ENCODE measurements around the gene WNT5B. TPM values are rescaled to one million over a fixed set of nuclear protein-coding genes. Genes with fewer than 3 reads are reported as not detected.

The WNT5B gene
- total RNA-seq: 1.1 TPM

- DNase-seq (ENCODE audit: low read depth in 2 of 3, low spot score in 2 of 3): no peak
These were observed at the start of gene WNT5B for GRCh38 chr12:1628666-1629337. Gene WNT5B, plus strand, starts transcription at chr12:1629231. Its CDS starts 2,124 bp downstream, at chr12:1631355.

- no peak for DNase-seq (ENCODE audit: low read depth in 2 of 3, low spot score in 2 of 3)
These were observed 49.2 kb upstream of the WNT5B start for GRCh38 chr12:1579651-1580435.

DNA sequence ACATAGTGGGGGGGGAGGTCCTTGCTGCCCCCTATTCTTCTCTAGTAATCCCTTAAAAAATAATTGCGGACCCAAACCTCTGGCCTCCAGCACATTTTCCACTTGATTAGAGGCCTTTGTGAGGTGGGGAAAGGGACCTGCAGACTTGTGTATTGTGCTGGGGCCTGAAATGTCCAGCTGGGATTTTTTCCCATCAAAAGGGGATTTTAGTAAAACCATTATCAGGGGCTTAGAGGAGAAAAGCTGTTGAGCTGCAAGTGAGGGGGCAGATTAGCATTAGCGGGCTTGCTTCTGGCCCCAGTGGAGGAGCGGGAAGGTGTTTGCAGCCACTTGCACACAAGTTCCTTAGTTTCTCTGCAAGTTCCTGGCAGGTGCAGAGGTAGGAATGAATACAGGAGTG is 48.5 kb upstream of the WNT5B start:
- no peak for DNase-seq (ENCODE audit: low read depth in 2 of 3, low spot score in 2 of 3)

DNA sequence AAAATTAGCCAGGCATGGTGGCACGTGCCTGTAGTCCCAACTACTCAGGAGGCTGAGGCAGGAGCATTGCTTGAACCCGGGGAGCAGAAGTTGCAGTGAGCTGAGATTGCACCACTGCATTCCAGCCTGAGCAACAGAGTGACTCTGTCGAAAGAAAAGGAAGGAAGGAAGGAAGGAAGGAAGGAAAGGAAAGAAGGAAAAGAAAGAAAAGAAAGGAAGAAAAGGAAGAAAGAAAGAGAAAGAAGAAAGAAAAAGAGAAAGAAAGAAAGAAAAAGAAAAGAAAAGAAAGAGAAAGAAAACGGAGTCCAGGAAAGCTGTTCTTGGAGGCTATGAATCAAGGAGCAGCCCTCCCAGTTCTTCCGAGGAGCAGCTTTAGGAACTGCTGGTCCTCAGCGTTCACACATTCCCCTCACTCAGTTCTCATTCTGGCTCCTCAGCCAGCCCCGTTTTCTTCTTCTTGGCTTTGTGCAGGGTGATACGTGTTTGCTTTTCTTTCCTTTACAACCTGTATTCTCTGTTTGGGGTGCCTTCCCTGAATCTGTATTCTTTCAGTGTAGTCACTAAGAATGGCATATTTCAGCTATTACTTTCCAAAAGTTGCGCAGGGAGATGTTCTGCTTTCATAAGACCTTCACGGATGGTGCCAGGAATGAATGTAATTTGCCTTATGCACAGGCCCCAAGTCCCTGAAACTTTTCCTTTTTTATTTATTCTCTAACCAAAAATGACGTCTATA is 46.9 kb upstream of the WNT5B start:
- no peak for DNase-seq (ENCODE audit: low read depth in 2 of 3, low spot score in 2 of 3)

- DNase-seq (ENCODE audit: low read depth in 2 of 3, low spot score in 2 of 3): no peak
These were observed 46.4 kb upstream of the WNT5B start for GRCh38 chr12:1582709-1583050.

DNA sequence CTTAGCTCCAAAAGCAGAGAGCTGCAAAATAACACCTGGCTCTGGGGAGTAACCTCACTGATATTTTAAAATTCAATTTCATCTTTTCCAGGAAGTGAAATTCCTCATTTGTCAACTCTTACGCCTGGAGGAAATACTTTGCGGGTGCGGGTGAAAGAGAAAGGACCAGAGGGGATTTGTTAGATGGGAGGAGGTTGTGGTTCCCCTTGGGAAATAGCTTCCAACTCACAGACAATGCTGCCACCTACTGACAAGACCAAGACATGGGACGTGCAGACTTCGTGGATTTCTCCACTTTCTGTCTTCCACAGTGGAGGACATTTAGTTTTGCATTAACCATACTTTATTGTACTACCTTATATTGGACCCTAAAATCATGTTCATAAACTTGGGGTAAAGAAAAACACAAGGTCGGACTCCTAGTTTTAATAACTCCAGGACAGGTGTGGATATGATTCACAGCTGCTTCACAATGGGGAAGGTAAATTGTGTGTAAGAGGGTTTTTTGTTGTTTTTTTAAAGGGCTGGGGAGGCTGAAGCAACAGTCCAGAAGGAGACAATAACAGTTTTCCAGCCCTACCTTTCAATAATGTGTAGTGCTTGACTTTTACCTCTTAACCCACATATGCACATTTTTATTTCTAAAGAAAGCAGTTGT is 45.5 kb upstream of the WNT5B start:
- DNase-seq (ENCODE audit: low read depth in 2 of 3, low spot score in 2 of 3): peak in 2 of 3 donors; percentile 76 to 87

DNA sequence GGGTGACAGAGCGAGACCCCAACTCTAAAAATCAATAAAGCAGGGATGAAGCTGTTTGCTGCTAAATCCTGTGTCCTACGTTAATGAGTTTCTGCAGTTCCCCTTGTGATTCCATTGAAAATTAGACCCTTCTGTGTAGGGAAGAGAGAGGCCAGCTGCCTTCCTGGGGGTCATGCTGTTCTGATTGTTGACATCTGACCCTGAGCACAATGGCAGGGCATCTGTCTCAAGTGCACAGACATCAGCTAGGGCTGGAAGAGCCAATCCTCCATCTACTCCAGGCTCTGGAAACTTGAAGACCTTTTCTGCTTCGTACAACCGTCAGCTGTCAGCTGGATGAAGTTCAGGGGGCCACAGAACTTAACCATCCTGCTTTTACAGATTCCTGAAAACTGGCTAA is 44.7 kb upstream of the WNT5B start:
- no peak for DNase-seq (ENCODE audit: low read depth in 2 of 3, low spot score in 2 of 3)

DNA sequence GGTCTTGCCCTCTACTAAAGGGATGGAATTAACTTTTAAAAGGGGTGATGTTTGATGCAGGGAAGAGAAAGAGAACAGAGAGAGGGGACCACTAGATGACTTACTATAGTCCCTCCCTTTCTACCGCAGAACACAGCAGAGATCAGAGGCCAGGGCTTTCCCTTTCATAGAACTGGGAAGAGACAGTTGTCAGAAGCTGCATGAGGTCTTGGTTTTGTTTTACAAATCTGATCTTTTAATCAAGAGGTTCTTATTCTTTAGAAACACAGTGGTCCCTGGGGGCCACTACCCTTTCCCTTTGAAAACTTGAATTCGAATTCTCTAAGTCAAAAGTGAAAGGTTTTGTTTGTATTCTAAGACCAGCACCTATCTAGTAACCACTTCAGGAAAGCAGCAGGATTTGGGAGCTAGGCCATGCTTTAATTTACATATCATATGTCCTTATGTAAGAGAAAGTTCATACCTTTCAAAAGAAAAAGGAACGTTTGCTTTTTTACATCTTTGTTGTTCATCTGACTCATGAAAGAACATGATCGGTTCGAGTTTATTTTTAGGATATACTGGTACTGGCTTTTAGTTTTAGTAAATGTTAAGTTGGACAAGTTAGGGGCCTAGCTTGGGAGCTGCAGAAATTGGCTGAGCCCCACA is 41.0 kb upstream of the WNT5B start:
- no peak for DNase-seq (ENCODE audit: low read depth in 2 of 3, low spot score in 2 of 3)

GRCh38 chr12:1588575-1588947 is 40.5 kb upstream of the WNT5B start:
- no peak for DNase-seq (ENCODE audit: low read depth in 2 of 3, low spot score in 2 of 3)

DNA sequence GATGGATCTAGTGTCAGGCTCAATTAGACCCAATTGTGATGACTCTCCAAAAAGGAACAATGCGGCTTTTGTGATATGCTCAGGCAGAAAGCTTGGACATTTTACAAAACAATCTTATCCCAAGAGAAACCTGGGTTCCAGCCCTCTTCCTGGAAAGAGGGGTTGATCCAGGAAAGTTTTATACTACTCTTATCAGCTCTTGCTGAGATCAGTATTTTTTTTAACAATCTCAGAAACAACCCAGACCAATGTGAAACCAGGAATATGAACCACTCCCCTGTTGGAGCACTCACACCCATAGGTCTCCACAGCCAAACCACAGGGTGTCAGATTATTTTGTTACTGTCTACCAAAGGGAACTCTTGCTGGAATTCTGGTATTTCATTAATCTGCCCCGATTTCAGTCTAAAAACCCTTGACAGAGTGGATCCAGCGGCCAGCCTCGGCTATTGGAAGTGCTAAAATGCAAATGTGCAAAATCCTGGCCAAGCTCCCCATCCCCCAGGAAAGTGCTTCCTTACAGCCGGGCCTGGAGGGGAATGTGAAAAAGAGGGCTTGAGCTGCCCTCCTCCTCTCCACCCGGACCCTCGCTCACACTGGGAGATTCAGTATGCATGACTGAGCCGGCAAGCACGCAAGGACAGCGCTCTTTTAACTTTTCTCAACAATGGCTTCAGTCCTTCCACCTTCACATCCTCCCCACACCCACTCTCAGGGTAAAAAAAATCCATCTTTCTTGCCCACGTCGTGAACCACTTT is 38.6 kb upstream of the WNT5B start:
- no peak for DNase-seq (ENCODE audit: low read depth in 2 of 3, low spot score in 2 of 3)

GRCh38 chr12:1591034-1591433 is 38.0 kb upstream of the WNT5B start:
- DNase-seq (ENCODE audit: low read depth in 2 of 3, low spot score in 2 of 3): peak in 1 of 3 donors; percentile 52

- DNase-seq (ENCODE audit: low read depth in 2 of 3, low spot score in 2 of 3): no peak
These were observed 37.5 kb upstream of the WNT5B start for GRCh38 chr12:1591543-1591942.

GRCh38 chr12:1592444-1593173 is 36.4 kb upstream of the WNT5B start:
- no peak for DNase-seq (ENCODE audit: low read depth in 2 of 3, low spot score in 2 of 3)

DNA sequence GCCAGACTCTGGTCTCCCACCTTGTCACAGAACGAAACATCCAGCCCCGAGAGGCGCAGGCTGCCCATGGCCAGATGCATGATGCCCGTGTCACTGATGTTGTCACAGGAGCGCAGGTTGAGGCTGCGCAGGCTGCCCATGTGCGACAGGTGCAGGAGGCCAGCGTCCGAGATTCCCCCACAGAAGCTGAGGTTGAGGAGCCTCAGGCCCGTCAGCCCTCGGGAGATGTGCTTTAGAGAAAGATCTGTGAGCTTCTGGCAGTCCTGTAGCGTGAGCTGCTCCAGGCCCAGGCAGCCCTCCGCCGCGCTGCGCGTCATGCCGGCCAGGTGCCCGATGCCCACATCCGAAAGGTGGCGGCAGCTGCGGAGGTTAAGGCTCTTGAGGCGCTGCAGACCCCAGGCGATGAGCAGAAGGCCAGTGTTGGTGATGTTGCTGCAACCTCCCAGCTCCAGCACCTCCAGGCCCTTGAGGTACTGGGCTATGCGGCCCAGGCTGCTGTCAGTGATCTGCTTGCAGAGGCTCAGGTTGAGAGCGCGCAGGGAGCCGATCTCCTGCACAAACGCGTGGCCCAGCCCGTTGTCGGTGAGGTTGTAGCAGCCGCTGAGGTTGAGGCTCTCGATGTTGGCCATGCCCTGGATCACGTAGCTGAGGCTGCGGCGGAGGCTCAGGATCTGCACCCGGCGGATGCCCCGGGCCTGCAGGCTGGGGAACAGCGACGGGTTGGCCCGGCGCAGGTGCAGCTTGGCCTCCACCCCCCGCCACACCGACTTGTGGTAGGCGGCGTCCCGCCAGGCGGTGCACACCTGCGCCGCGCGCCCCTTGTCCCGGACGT is 35.6 kb upstream of the WNT5B start:
- peak in 1 of 3 donors; percentile 40 for DNase-seq (ENCODE audit: low read depth in 2 of 3, low spot score in 2 of 3)

GRCh38 chr12:1594006-1594260 is 35.1 kb upstream of the WNT5B start:
- DNase-seq (ENCODE audit: low read depth in 2 of 3, low spot score in 2 of 3): no peak

DNA sequence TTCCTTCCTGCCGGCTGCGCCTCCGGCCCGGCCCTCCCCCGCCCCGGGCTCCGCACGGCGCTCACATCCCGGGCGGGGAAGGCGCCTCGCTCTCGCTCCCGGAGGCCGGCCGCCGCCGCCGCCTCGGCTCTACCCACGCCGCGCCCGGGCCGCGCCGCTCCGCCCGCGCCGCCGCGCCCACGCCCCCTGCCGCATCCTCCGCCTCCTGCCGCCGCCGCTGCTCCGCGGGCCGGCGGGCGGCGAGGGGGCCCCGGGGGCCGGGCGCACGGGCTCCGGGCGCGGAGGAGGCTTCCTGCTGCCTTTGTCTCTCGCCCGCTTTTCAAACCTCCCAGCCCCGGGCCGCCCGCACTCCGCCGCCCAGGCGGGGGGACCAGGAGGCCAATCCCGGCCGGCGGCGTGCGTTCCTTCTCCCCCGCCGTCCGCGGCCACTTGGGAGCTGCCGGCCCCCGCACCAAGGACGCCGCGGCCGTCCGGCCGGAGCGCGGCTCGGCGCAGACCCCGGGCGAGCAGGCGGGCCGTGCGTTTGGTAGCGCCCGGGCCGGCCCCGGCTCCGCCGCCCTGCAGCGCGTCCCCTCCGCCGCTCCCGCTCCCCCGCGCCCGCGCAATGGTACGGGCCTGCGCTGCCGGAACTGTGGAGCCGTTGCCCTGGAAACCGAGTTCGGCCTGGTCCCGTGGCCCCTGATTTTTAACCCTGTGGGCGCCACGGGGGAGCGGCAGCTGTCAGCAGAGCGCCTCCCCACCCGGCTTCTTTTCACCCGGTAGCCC is 34.6 kb upstream of the WNT5B start, which contains the start of gene FBXL14:
Gene FBXL14 (minus strand): TSS at position 321 of the 765 bp plus-strand sequence. CDS start 515 bp downstream, outside the sequence.
- peak; percentile 76 to 94 (median 93) for DNase-seq (ENCODE audit: low read depth in 2 of 3, low spot score in 2 of 3)

DNA sequence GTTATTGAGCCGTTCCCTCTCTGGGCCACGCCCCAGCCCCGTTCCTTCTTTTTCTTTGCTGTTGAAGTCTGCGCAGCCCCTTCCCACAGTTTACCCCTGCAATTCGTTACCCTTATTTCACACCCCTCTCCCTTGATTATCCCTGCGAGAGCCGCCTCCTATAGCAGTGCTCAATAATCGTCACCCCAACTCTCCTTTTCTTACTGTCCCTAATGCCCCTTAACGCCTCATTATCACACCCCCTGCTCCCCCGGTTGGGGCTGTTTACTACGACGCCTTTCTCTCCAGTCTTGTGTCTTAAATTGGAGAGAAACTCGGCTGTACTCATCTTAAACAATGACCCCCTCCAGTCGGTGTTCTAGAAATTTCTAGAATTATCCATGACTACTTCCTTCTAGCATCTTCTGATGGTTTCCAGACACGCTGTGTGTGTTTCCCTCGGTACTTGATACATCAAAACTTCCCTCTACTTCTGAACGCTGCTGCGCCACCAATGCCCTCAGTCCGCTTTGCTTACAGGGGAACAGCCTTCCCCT is 33.9 kb upstream of the WNT5B start:
- DNase-seq (ENCODE audit: low read depth in 2 of 3, low spot score in 2 of 3): no peak

Data from hematopoietic multipotent progenitor cell (in vitro differentiated cells).